HG02938 (cell line): Measurements from ENCODE around the gene ELOF1.
"Not testable (repeated sequence)": the region's sequence is repeated elsewhere in the genome, so short reads cannot be mapped to it uniquely, and the experiment has no call there.

Experiments
- ATAC-seq: cut with Tn5 transposase; IDR thresholded peaks from one replicate; pipeline ENCODE4 v1.9.1; 2021; ENCODE audit warnings: mild to moderate bottlenecking, moderate library complexity; ENCODE audit not compliant: unreplicated experiment

Gene ELOF1

GRCh38 chr19:11573354-11573753 lies 14.3 kb upstream of the ELOF1 start:
- ATAC-seq: not testable (repeated sequence)

DNA sequence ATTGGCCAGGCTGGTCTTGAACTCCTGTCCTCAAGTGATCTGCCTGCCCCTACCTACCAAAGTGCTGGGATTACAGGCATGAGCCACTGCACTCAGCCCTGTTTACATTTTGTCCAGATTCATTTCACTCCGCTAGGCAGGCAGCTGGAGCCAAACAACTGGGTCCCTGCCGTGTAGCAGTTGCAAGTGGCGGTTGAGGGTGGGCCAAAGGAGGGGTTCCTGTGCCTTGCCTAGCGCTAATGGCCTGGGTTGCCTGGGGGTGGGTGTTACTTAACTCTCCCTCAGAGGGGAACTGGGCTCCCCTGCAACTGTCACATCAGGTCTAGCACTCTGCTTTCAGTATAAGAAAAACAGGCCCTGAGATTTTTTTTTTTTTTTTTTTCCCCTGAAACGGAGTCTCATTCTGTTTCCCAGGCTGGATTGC lies 11.0 kb upstream of the ELOF1 start:
- no peak for ATAC-seq

- ATAC-seq: no peak
Measured at GRCh38 chr19:11566164-11566563, 7.1 kb upstream of the ELOF1 start.

GRCh38 chr19:11565649-11565980 lies 6.6 kb upstream of the ELOF1 start:
- not testable (repeated sequence) for ATAC-seq

- not testable (repeated sequence) for ATAC-seq
Measured at GRCh38 chr19:11564082-11564807, 5.2 kb upstream of the ELOF1 start.

- no peak for ATAC-seq
Measured at GRCh38 chr19:11563532-11563931, 4.5 kb upstream of the ELOF1 start.

DNA sequence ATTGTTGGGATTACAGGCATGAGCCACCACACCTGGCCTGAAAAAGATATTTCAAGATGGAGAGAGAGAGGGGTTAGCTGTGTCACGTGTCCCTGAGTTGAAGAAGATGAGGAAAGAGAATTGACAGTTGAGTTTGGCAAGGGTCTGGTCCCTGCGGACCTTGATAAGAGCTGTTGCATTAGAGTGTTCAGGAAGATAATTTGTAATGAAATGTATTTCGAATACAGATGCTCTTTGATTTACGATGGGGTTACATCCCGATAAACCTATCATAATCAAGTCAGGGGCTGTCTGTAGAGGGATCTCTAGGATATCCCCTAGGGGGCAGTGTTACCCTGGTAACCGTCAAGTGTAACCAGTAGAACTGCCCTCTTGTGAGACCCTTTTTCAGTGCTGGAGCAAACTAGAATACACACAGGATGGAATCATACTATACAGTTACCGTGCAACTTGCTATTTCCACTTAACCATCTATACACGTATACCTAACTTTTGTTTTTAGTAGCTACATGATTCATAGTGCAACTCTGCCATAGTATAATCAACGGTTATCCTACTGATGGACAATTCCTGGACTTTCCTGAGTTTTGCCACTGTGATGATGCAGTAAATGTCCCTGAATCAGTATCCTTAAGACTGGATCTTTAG lies 1.5 kb upstream of the ELOF1 start:
- ATAC-seq: no peak

DNA sequence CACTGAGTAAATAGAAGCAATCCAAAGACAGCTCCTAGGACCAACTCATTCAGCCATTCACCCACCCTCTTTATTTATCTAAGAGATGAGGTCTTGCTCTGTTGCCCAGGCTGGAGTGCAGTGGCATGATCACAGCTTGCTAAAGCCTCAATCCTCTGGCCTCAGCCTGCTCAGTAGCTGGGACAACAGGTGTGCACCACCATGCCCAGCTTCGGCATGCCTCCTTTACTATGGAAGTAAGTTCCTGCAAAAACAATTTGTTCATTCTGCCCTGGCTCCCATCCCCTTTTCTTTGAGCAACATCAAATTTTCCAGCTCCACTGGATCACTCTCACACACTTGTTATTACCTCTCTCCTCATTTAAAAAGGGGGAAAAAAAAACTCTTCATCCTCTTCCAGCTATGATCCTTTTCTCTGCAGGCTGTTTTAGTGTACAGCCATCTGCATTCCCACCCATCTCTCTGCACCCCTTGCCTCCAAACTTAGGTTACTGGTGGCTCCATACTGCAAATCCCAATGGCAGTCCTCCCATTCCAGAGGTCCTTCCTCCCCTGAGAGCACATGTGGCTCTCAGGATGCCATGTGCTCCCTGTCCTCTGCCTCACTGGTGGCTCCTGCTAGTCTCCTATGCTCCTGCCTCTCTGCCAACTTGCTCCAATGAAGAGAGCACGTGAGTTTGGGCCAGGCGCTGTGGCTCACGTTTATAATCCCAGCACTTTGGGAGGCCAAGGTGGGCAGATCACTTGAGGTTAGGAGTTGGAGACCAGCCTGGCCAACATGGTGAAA lies 2.2 kb downstream of the ELOF1 start:
- ATAC-seq: no peak

DNA sequence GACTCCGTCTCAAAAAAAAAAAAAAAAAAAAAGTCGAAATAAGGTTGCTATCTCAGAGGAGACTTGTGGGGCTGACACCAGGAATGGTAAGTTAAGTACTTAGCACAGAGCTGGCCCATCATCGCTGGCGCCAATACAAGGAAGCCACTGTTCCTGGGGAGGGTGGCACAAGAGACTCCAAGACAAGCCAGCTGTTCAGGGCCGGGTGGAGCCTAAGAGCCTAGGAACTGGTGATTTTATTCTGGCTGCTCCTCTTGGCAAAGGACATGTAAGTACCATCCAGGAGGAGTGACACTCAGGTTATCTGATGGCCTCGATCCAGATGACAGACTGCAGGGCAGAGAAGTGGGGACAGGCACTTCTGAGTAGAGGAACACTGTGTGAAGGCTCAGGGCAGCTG lies 3.8 kb downstream of the ELOF1 start:
- no peak for ATAC-seq

- no peak for ATAC-seq
Measured at GRCh38 chr19:11554160-11554559, 4.9 kb downstream of the ELOF1 start.

GRCh38 chr19:11552666-11553372 lies 6.2 kb downstream of the ELOF1 start:
- ATAC-seq: no peak

- ATAC-seq: no peak
Measured at GRCh38 chr19:11551603-11552235, 7.3 kb downstream of the ELOF1 start.

DNA sequence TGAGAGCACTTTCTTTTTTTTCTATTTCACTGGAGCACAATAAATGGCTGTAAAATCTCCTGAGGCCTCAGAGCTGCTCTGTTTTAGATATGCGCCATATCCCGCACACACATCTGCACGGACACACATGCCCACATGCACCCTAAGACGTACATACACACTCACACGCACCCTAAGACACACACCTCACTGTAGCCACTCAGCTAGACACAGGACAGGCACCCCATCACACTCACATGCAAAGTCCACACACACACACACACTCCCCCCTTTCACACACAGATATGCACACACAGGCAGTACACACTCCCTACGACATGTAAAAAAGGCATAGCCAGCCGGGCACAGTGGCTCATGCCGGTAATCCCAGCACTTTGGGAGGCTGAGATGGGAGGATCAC lies 8.8 kb downstream of the ELOF1 start:
- no peak for ATAC-seq

DNA sequence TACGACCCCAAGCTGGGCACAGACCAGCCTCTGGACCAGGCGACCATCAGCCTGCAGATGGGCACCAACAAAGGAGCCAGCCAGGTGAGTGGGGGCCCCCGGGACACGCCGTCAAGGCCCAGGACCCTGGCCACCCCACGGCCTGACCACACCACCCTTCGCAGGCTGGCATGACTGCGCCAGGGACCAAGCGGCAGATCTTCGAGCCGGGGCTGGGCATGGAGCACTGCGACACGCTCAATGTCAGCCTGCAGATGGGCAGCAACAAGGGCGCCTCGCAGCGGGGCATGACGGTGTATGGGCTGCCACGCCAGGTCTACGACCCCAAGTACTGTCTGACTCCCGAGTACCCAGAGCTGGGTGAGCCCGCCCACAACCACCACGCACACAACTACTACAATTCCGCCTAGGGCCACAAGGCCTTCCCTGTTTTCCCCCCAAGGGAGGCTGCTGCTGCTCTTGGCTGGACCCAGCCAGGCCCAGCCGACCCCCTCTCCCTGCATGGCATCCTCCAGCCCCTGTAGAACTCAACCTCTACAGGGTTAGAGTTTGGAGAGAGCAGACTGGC lies 9.6 kb downstream of the ELOF1 start:
- no peak for ATAC-seq

- no peak for ATAC-seq
Measured at GRCh38 chr19:11547929-11548700, 10.9 kb downstream of the ELOF1 start.

- no peak for ATAC-seq
Measured at GRCh38 chr19:11541238-11541637, 17.8 kb downstream of the ELOF1 start.

DNA sequence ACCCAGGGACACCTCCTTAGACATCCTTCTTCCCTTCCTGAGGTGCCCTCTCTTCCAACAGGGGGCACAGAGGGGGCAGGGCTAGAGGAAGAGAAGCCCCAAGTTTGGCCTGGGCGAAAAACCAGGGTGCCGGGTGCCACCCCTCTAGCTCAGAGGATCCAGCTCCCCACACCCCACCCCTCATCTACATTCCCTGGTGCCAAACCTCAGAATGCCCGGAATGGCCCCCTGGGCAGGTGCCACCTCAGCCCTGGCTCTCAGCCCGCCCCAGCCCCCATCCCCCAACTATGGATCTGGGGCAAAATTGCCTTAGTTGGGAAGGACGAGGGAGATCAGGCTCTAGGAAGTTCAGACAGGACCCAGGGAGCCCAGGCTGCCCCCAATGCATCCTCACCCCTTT lies 18.4 kb downstream of the ELOF1 start:
- ATAC-seq: no peak

GRCh38 chr19:11539495-11540365 lies 19.3 kb downstream of the ELOF1 start:
- ATAC-seq: no peak
